Ovary (tissue), 3 donors: ENCODE results near the gene EAF1.

ENCODE experiments used
- CTCF ChIP-seq, 3 donors: fragments of 450-650 bp in 2 of 3; fragments of 200-600 bp in 1 of 3; IDR thresholded peaks; one replicate each; pipeline versions ENCODE4 v1.5.1 to v1.8.0; 2016 to 2022; ENCODE audit warnings: antibody characterized with exemption in 3 of 3, mild to moderate bottlenecking in 1 of 3
- EP300 ChIP-seq: sonication (generic); formaldehyde crosslinking; IDR thresholded peaks from one replicate; pipeline ENCODE4 v1.6.1; 2017; ENCODE audit warnings: antibody characterized with exemption
- POLR2A ChIP-seq: fragments of 450-650 bp; IDR thresholded peaks from one replicate; pipeline ENCODE4 v1.6.1; 2017; ENCODE audit warnings: antibody characterized with exemption, mild to moderate bottlenecking, moderate library complexity
- donor health status: DM: no; HTN: no; CAD: no.

DNA sequence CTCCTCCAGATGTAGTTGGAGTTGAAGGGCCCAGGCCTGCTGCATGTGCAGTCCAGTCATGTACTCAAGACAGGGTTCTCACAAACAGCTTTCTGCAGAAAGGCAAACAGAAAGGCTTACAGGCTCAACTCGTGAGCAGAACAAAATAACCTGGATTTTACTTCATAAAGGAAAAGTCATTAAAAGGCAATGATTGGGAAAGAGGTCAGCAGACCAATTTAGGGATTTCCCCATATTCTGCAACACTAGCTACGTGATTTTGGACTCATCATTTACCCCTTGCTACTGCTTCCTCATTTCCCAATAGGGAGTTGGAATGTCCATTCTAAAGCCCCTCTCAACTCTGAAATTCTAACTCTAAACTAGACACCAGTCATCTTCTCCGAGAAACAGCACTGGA, 18.2 kb upstream of the EAF1 start:
- TF ChIP-seq CTCF (IDR thresholded peaks at IDR 0.05), result no peak
- TF ChIP-seq POLR2A, result no peak
- no peak for TF ChIP-seq EP300
